Calu3 (cell line): ENCODE measurements around the gene PLEKHN1. TPM values are rescaled to one million over a fixed set of nuclear protein-coding genes. Genes with fewer than 3 reads are reported as not detected.

Source experiments
- BruUV-seq: library from RNA; stranded (reverse); fragments of 400-500 nt; replicated peaks from 2 replicates; lab custom pipeline; 2021; lab: Mats Ljungman, UMichigan
- CTCF ChIA-PET: fragments of 300-600 bp; sonication (Branson Sonifier 250); formaldehyde crosslinking; loops from one replicate; lab custom pipeline; 2022; ENCODE audit warnings: antibody characterized with exemption; lab: Charles Lee
- DNase-seq: peaks from one replicate; pipeline ENCODE4 v3.0.0; 2022
- H3K27ac Mint-ChIP-seq: one replicate; pipeline ENCODE4 v1.8.0; 2022; ENCODE audit warnings: mixed read lengths; ENCODE audit not compliant: unreplicated experiment
- H3K27me3 Mint-ChIP-seq: one replicate; pipeline ENCODE4 v1.8.0; 2022; ENCODE audit warnings: mixed read lengths; ENCODE audit not compliant: unreplicated experiment
- H3K36me3 Mint-ChIP-seq: one replicate; pipeline ENCODE4 v1.8.0; 2022; ENCODE audit warnings: mild to moderate bottlenecking, moderate library complexity, mixed read lengths; ENCODE audit not compliant: insufficient read depth, unreplicated experiment
- H3K4me1 Mint-ChIP-seq: one replicate; pipeline ENCODE4 v1.8.0; 2022; ENCODE audit warnings: mild to moderate bottlenecking, low read depth, mixed read lengths; ENCODE audit not compliant: unreplicated experiment
- H3K4me3 Mint-ChIP-seq: one replicate; pipeline ENCODE4 v1.8.0; 2022; ENCODE audit warnings: mild to moderate bottlenecking, low read depth, moderate library complexity, mixed read lengths; ENCODE audit not compliant: unreplicated experiment
- H3K9me3 Mint-ChIP-seq: one replicate; pipeline ENCODE4 v1.8.0; 2022; ENCODE audit warnings: low read depth, mixed read lengths; ENCODE audit not compliant: unreplicated experiment
- intact Hi-C: fragments of 100-400 bp; cut with micrococcal nuclease; formaldehyde crosslinking; loops from one replicate; pipeline ENCODE4 v1.10.0; 2022; ENCODE audit not compliant: unreplicated experiment
- total RNA-seq: library from RNA; stranded (reverse); gene quantifications from 2 replicates; pipeline ENCODE4 v1.2.3, GENCODE V29; 2022
- TF ChIP-seq, protein P1 (sequence below): fragments of 200-600 bp; IDR thresholded peaks from one replicate; pipeline ENCODE4 v1.8.0; 2022; ENCODE audit warnings: antibody characterized with exemption; ENCODE audit not compliant: unreplicated experiment

PLEKHN1 gene
- total RNA-seq, 1 experiment from 2014 or later: 11.9 TPM

DNA sequence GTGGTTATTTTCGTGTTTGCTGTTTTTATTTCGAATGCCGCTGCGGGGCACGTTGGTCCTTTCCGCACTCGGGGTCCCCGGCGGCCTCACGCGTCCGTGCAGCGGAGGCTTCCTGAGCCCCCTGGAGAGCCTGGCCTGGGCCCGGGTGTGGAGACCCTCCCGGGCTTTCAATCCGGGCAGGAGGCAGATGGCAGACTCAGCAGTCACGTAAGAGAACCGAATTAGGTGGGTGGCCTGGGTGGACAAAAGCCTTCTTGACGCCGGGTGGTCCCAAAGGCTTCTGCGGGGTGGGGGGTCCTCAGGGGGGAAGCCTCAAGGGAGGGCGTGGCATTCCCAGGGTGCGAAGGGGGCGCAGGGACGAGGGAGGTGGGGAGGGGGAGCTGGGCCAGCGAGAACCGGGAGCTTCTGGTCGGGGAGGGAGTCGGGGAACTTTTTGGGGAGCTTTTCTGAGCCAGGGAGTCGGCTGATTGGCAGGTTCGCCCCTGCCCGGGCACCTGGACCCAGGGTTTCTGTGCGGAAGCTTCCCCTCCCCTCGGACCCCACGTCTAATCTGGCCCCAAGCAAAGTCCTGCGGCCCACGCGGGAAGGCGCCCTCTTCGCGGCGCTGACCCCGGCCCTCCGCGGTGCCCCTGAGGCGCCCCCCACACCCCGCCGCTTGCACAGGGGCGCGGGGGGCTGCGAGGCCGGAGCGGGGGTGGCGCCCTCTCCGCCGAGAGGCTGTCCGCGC is 34.9 kb downstream of the PLEKHN1 start:
- no peak for DNase-seq
- TSS peak; percentile 51 for BruUV-seq
- TF ChIP-seq, protein P1, sequence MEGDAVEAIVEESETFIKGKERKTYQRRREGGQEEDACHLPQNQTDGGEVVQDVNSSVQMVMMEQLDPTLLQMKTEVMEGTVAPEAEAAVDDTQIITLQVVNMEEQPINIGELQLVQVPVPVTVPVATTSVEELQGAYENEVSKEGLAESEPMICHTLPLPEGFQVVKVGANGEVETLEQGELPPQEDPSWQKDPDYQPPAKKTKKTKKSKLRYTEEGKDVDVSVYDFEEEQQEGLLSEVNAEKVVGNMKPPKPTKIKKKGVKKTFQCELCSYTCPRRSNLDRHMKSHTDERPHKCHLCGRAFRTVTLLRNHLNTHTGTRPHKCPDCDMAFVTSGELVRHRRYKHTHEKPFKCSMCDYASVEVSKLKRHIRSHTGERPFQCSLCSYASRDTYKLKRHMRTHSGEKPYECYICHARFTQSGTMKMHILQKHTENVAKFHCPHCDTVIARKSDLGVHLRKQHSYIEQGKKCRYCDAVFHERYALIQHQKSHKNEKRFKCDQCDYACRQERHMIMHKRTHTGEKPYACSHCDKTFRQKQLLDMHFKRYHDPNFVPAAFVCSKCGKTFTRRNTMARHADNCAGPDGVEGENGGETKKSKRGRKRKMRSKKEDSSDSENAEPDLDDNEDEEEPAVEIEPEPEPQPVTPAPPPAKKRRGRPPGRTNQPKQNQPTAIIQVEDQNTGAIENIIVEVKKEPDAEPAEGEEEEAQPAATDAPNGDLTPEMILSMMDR: no peak
- Mint-ChIP-seq H3K4me1 (peaks cover 15% of the 10 kb centered on the region), H3K9me3 (no peaks in the 10 kb centered on the region), H3K27ac (peak overlapping the region; percentile 95), H3K36me3 (peaks cover 62% of the 10 kb centered on the region), H3K27me3 (no peaks in the 10 kb centered on the region), H3K4me3 (peak overlapping the region; percentile 79)
- CTCF ChIA-PET: no interaction called here
- intact Hi-C loops: no loop called here

DNA sequence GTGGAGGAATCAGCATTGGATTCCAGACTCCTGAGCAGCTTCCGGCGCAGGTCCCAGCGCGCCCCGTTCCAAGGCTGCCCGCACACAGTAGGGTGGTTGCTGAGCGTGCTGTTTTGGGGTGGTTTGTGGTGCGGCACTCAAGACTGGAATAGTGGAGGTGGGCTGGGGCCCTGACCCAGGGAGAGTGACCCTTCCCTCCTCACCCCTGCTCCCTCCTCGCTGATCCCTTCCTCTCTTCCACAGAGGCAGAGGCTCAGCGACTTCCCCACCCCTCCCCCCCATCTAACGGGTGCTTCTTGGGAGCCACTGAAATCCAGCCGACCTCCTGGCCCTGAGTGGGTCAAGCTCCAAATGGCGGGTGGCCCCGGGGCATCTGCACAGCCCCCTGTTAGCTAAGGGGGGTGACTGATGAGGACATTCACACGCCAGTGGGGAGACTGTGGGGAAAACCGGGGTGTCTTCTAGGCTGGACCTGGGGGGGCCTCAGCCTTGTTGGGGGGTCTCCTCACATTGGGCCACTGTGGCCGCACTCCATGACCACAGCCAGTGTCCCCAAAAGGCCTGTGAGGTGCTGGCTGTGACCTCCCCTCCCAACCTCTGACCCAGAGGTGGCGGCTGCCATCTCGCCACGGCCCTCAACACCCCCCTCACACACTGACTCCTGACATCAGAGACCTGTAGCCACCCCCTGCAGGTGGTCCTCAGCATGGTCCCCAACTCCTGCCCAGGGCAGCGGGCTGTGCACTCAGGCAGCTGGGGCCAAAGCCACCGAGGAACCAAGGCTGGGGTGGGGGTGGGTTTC is 37.5 kb downstream of the PLEKHN1 start:
- Mint-ChIP-seq H3K4me1 (peaks cover 22% of the 10 kb centered on the region), H3K27me3 (no peaks in the 10 kb centered on the region), H3K9me3 (no peaks in the 10 kb centered on the region), H3K36me3 (peaks cover 49% of the 10 kb centered on the region), H3K27ac (no peak overlapping the region), H3K4me3 (no peak overlapping the region)
- DNase-seq: no peak
- BruUV-seq: no TSS peak
- TF ChIP-seq, protein P1: no peak
- intact Hi-C loops: no loop called here
- CTCF ChIA-PET: no interaction called here

DNA sequence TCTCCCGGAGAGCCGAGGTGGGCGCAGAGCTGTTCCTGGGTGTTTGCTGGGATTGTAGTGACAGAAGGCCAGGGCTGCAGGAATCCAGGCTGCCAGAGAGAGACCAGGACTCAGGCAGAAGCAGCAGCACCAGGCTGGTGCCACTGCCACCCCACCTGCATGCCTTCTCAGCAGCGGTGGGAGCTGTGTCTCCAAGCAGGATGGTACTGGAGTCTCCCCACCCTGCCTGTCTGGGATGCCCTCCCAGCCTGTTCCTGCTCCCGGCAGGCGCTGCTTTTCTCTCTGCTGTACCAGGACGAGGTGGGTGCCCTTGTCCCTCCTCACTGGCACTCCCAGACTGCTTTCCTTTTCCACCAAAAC is 38.1 kb downstream of the PLEKHN1 start:
- Mint-ChIP-seq H3K27ac (peak overlapping the region; percentile 28), H3K27me3 (no peaks in the 10 kb centered on the region), H3K4me1 (peaks cover 22% of the 10 kb centered on the region), H3K36me3 (peaks cover 45% of the 10 kb centered on the region), H3K4me3 (no peak overlapping the region), H3K9me3 (no peaks in the 10 kb centered on the region)
- BruUV-seq: no TSS peak
- intact Hi-C loops: no loop called here
- CTCF ChIA-PET: no interaction called here
- no peak for DNase-seq
- TF ChIP-seq, protein P1: no peak

DNA sequence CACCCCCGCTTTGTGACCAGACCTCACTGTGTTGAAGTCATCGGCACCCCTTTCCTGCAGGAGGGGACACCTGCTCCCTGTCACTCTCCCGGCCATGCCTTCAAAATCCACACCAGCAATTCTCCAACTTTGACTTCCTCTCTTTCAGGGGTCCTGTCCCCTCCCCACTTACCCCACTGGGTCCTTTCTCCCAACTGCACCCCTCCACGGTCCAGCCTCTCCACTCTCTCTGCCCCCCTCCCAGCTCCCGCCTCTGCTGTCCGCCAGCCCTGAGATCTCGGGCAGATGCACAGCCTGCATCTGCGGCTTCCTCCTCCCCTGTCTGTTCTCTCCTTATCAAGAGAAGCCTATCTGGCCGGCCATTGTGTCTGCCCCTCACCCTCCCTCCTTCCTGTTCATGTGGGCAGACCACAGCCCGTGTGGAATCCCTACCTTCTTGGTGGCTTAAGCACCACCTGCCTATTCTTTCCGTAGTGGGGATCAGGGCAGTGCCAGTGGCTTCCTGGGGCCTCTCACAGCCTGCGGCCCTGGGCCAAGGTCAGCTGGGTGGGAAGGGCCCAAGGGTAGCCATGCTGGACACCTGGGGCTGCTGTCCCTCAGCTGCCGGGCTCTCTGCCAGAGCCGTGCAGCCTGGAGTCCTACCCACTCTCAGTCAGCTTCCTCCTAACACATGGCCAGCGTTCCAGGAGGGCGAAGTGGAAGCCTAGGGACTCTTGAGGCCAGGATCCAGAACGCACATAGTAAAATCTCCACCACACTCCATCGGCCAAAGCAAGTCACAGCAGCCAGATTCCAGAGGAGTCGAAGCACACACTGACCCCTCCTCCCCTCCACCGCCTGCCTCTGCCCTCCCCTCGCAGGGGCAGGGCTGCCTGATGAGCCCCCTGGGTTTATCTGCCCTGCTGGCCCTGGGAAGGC is 38.8 kb downstream of the PLEKHN1 start:
- intact Hi-C loops: no loop called here
- no TSS peak for BruUV-seq
- CTCF ChIA-PET: interaction anchor here (0.5 kb wide), 1 partner anchor 69 kb away, joined by 4 read pairs; the partner anchor contains the start of gene RNF223
- peak overlapping the region; percentile 28 for H3K27ac Mint-ChIP-seq
- TF ChIP-seq, protein P1: no peak
- H3K27me3 Mint-ChIP-seq: no peaks in the 10 kb centered on the region
- H3K36me3 Mint-ChIP-seq: peaks cover 40% of the 10 kb centered on the region
- H3K4me3 Mint-ChIP-seq: no peak overlapping the region
- peak; percentile 34 for DNase-seq
- no peaks in the 10 kb centered on the region for H3K9me3 Mint-ChIP-seq
- H3K4me1 Mint-ChIP-seq: peaks cover 22% of the 10 kb centered on the region
